ENCODE measurements around the gene ZFP69B.

The ZFP69B gene

DNA sequence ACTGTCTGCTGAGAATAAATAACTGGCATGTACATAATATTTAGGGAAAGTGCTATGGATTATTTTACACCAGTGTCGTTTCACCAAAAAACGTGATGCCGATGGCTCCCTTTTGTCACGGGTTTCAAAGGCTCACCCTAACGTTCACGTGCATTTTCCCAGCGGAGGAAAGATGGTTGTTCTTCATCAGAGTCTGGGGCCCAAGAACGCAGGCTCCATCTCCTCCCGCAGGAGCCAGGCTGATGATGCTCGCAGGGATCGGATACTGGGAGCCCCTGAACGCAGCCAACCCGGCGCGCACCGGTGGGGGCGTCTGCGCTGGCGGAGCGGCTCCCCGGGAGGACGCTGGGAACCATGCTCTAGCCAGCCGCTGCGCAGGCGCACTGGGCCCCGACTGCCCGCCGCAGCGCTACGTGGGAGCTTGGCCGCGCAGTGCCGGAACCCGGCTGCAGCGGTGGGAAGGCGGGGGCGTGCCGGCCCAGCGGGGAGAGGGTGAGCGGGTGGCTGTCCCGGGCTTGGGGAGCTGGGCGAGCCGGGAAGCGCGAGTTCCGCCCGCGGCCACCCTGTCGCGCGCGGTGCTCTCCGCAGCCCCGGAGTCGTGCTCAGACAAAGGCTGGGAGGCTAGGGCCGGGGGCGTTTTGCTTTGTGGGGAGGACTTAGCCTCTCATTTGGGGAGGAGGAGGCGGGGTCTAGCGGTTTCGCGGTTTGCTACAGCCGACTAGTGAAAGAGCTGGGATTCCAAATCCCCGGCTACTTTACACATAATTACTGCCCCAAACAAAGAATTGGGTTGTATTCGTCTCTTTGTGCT, at the start of gene ZFP69B:
Gene ZFP69B (plus strand): TSS at position 793 of the 811 bp plus-strand sequence. CDS start 486 bp downstream, outside the sequence.
- peak; percentile 62 to 82 (median 76) for DNase-seq

- DNase-seq = no peak
These were observed 48.6 kb upstream of the ZFP69B start for GRCh38 chr1:40401473-40402201.

GRCh38 chr1:40404670-40405462, 45.4 kb upstream of the ZFP69B start:
- DNase-seq = peak in 5 of 6 experiments; percentile 30 to 84 (median 74)

- no peak for DNase-seq
These were observed 44.5 kb upstream of the ZFP69B start for GRCh38 chr1:40405812-40406211.

GRCh38 chr1:40407453-40407852, 42.8 kb upstream of the ZFP69B start:
- DNase-seq = no peak

- no peak for DNase-seq
These were observed 40.8 kb upstream of the ZFP69B start for GRCh38 chr1:40409467-40409866.

- DNase-seq = no peak
These were observed 39.0 kb upstream of the ZFP69B start for GRCh38 chr1:40411294-40411693.

GRCh38 chr1:40411843-40412242, 38.4 kb upstream of the ZFP69B start:
- no peak for DNase-seq

- no peak for DNase-seq
These were observed 36.6 kb upstream of the ZFP69B start for GRCh38 chr1:40413527-40414252.

DNA sequence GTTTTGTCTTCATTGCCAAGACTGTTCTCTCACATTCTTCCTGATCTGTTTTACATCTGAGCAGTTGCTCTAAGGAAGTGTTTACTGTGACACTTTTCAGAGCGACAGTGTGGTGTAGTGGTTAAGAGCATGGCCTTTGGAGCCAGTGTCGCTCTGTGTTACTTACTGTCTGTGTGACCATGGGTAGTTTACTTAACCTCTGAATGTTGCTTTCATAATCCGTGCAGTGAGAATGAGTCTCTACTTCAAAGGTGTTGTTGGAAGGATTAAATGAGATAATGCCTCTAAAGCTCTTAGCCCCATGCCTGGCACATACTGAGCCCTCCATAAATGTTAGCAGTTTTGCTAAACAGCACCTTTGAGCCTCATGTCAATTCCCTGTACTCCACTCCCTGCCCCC, 35.9 kb upstream of the ZFP69B start:
- no peak for DNase-seq

DNA sequence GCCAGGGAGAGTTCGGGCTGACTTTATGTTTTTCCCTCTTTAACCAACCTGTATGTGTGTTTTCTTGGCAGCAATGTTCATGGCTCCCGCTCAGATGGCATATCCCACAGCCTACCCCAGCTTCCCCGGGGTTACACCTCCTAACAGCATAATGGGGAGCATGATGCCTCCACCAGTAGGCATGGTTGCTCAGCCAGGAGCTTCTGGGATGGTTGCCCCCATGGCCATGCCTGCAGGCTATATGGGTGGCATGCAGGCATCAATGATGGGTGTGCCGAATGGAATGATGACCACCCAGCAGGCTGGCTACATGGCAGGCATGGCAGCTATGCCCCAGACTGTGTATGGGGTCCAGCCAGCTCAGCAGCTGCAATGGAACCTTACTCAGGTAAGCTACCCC, 33.6 kb upstream of the ZFP69B start:
- no peak for DNase-seq

DNA sequence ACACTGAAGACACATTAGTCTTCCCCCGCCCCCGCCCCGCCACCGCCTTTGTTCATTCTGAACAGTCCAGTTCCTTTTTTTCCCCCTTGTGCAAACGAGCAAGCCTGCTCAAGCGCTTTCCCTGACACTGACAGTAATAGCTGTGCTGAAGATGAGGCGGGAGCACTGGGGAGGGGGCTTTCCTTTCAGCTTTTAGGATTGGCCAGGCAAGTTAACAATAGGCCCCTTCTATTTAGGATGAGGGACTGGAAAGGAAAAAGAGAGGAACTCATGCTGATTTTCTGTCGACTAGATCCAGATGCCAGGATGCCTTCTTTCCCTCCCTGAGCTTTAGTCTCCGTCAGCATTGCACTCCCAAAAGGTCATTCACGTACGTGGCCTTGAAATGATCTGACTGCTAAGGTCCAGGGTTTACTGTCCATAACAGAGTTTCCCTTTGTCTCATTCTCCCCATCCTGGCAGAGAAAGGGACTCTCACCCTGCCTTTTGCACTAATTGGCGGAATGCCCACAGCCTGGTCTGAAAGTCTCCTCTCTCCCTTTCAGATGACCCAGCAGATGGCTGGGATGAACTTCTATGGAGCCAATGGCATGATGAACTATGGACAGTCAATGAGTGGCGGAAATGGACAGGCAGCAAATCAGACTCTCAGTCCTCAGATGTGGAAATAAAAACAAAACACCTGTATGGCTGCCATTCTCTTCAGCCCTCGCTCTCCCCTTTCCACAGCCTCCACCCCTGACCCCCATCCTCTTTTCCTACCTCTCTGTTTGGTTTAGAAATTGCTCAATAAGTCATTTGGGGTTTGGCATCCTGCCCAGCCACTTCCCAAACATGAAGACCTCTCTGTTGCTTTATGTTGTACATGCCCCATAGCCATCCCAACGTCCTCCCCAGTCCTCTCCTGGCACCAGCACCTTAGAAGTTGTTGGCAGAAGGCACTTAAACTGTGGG, 28.6 kb upstream of the ZFP69B start:
- no peak for DNase-seq

- no peak for DNase-seq
These were observed 27.5 kb upstream of the ZFP69B start for GRCh38 chr1:40422630-40423263.

- DNase-seq = no peak
These were observed 27.0 kb upstream of the ZFP69B start for GRCh38 chr1:40423264-40423642.

GRCh38 chr1:40423951-40424618, 26.2 kb upstream of the ZFP69B start:
- DNase-seq = no peak

GRCh38 chr1:40425198-40425597, 25.1 kb upstream of the ZFP69B start:
- DNase-seq = no peak

GRCh38 chr1:40431385-40431784, 18.9 kb upstream of the ZFP69B start:
- no peak for DNase-seq

DNA sequence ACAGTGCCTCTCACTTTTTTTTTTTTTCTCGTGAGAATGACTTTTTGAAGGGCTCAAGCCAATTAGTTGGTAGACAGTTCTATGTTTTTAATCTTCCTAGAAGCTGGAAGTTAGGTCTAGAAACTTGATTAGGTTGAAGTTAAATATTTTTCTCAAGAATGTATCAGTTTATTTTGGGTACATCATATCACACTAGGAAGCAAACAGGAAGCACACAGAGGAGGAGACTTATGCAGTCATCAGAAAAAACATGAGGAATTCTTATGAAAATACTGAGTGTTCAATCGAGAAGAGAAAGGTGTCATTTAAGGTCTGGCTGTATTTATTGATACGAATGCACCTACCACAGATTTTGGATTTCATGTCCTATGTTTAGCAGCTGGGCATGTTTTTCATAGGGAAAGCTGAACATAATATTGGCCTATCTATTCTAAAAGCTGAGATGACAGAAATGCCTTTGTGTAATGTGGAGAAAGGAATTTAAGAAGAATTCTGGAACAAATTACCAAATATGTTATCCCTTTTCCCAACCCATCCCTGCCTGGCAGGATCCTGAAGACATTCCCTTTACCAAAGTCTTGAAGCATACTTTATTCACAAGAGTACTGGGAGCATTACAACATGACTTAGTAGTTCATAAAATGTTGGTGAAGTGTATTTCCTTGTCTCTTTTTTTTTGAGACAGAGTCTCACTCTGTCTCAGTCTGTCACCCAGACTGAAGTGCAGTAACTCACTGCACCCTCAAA, 17.5 kb upstream of the ZFP69B start:
- DNase-seq = no peak

GRCh38 chr1:40435471-40435870, 14.8 kb upstream of the ZFP69B start:
- DNase-seq = no peak

GRCh38 chr1:40435876-40436275, 14.4 kb upstream of the ZFP69B start:
- DNase-seq = no peak
